Common myeloid progenitor, CD34-positive (primary cell): Measurements from ENCODE around the gene XPR1.
"Not testable (repeated sequence)": the region's sequence is repeated elsewhere in the genome, so short reads cannot be mapped to it uniquely, and the experiment has no call there.

Experiments used
- CTCF ChIA-PET: fragments of 350-600 bp; sonication (Branson Sonifier 250); formaldehyde crosslinking; loops from one replicate; lab custom pipeline; 2021; ENCODE audit warnings: antibody characterized with exemption; lab: Charles Lee
- POLR2A ChIA-PET: fragments of 350-600 bp; sonication (Branson Sonifier 250); formaldehyde crosslinking; loops from one replicate; lab custom pipeline; 2021; ENCODE audit warnings: antibody characterized with exemption; lab: Charles Lee
- DNase-seq, 3 donors: peaks; one replicate each; pipeline versions ENCODE4 v3.0.0 to v3.0.0-alpha.2; 2013
- H3K27ac ChIP-seq, 2 experiments: 1 replicate in 1 of 2; 2 replicates in 1 of 2; pipeline ENCODE4 v1.7.0; 2013; ENCODE audit warnings: inconsistent platforms in 2 of 2, low read length in 2 of 2, mild to moderate bottlenecking in 2 of 2, low read depth in 1 of 2, moderate library complexity in 1 of 2; ENCODE audit not compliant: severe bottlenecking in 2 of 2, insufficient read depth in 1 of 2, poor library complexity in 1 of 2
- H3K27me3 ChIP-seq, 5 experiments: replicated peaks in 2 of 5; 1 replicate in 3 of 5; 2 replicates in 2 of 5; pipeline versions ENCODE4 v1.6.1 to v1.7.0; 2013; ENCODE audit warnings: low read length in 4 of 5, mild to moderate bottlenecking in 2 of 5, moderate library complexity in 2 of 5, inconsistent platforms in 1 of 5; ENCODE audit not compliant: insufficient read depth in 5 of 5, control insufficient read depth in 4 of 5
- H3K36me3 ChIP-seq, 4 experiments: 1 replicate in 2 of 4; 2 replicates in 2 of 4; pipeline versions ENCODE4 v1.6.1 to v1.7.0; 2013; ENCODE audit warnings: low read length in 3 of 4, control low read depth in 1 of 4, mild to moderate bottlenecking in 1 of 4; ENCODE audit not compliant: control insufficient read depth in 4 of 4, insufficient read depth in 4 of 4
- H3K4me1 ChIP-seq, 4 experiments: 1 replicate in 3 of 4; 2 replicates in 1 of 4; pipeline versions ENCODE4 v1.6.1 to v1.7.1; 2013; ENCODE audit warnings: low read length in 3 of 4, mild to moderate bottlenecking in 3 of 4, control low read depth in 1 of 4, inconsistent platforms in 1 of 4, moderate library complexity in 1 of 4; ENCODE audit not compliant: control insufficient read depth in 4 of 4, insufficient read depth in 4 of 4; ENCODE audit errors: control extremely low read depth in 1 of 4
- H3K4me3 ChIP-seq, 7 experiments: 1 replicate in 4 of 7; 2 replicates in 3 of 7; pipeline versions ENCODE4 v1.5.1 to v1.7.0; 2013; ENCODE audit warnings: mild to moderate bottlenecking in 7 of 7, low read length in 6 of 7, moderate library complexity in 6 of 7, inconsistent platforms in 2 of 7, low read depth in 2 of 7, control low read depth in 1 of 7; ENCODE audit not compliant: insufficient read depth in 4 of 7, control insufficient read depth in 1 of 7; ENCODE audit errors: extremely low read depth in 1 of 7
- H3K9me3 ChIP-seq, 5 experiments: 1 replicate in 4 of 5; 2 replicates in 1 of 5; pipeline versions ENCODE4 v1.6.1 to v1.7.1; 2013; ENCODE audit warnings: low read length in 4 of 5, mild to moderate bottlenecking in 2 of 5, inconsistent platforms in 1 of 5, low read depth in 1 of 5, moderate library complexity in 1 of 5; ENCODE audit not compliant: control insufficient read depth in 4 of 5, insufficient read depth in 2 of 5; ENCODE audit errors: control extremely low read depth in 1 of 5
- WGBS: methylation state at CpG from one replicate; pipeline ENCODE4 v1.1.5; 2013; ENCODE audit not compliant: insufficient coverage; 5-methylcytosine and 5-hydroxymethylcytosine counted together

The XPR1 gene

GRCh38 chr1:180849031-180849775 is 217.4 kb downstream of the XPR1 start:
- CTCF ChIA-PET = interaction anchor here (1.3 kb wide), 1 partner anchor 13 kb away, joined by 4 read pairs; no protein-coding TSS in a partner anchor
- Histone ChIP-seq H3K9me3 (peaks cover 0 to 11% (median 0%) of the 10 kb centered on the region in 5 experiments), H3K4me1 (peaks cover 0 to 29% (median 15%) of the 10 kb centered on the region in 4 experiments), H3K27ac (no peak overlapping the region), H3K4me3 (no peak overlapping the region), H3K36me3 (peaks cover 0 to 5% (median 0%) of the 10 kb centered on the region in 4 experiments), H3K27me3 (no peaks in the 10 kb centered on the region)
- POLR2A ChIA-PET = no interaction called here
- peak in 2 of 3 donors; percentile 28 to 45 for DNase-seq
- WGBS = 100% methylated on average over 1 of the region's 6 CpGs

GRCh38 chr1:180851995-180852887 is 220.4 kb downstream of the XPR1 start:
- peaks cover 0 to 34% (median 20%) of the 10 kb centered on the region in 4 experiments for H3K4me1 ChIP-seq
- CTCF ChIA-PET = interaction anchor here (1.2 kb wide), 1 partner anchor 337 kb away, joined by 3 read pairs; no protein-coding TSS in a partner anchor
- peaks cover 0 to 11% (median 0%) of the 10 kb centered on the region in 5 experiments for H3K9me3 ChIP-seq
- H3K27me3 ChIP-seq = no peaks in the 10 kb centered on the region
- peak in 2 of 3 donors; percentile 39 to 64 for DNase-seq
- no peak overlapping the region for H3K27ac ChIP-seq
- H3K36me3 ChIP-seq = peaks cover 0 to 5% (median 0%) of the 10 kb centered on the region in 4 experiments
- WGBS = 20% methylated on average over 1 of the region's 8 CpGs
- no peak overlapping the region for H3K4me3 ChIP-seq
- POLR2A ChIA-PET = no interaction called here

GRCh38 chr1:180854001-180854400 is 222.2 kb downstream of the XPR1 start:
- CTCF ChIA-PET = interaction anchor here (0.6 to 2.3 kb wide), 4 partner anchors 8 to 1591 kb away, joined by 3 to 11 read pairs (median 3); no protein-coding TSS in a partner anchor
- WGBS = no CpG with 5 or more reads among the region's 2 CpGs
- Histone ChIP-seq H3K9me3 (peaks cover 0 to 11% (median 0%) of the 10 kb centered on the region in 5 experiments), H3K36me3 (peaks cover 0 to 5% (median 0%) of the 10 kb centered on the region in 4 experiments), H3K27ac (no peak overlapping the region), H3K4me3 (peak overlapping the region in 2 of 7 experiments; percentile 16 to 38), H3K27me3 (no peaks in the 10 kb centered on the region), H3K4me1 (peaks cover 0 to 43% (median 26%) of the 10 kb centered on the region in 4 experiments)
- POLR2A ChIA-PET = no interaction called here
- DNase-seq = no peak

- no peak overlapping the region for H3K27ac ChIP-seq
- peaks cover 0 to 11% (median 0%) of the 10 kb centered on the region in 5 experiments for H3K9me3 ChIP-seq
- CTCF ChIA-PET = interaction anchor here (0.6 to 2.3 kb wide), 4 partner anchors 8 to 1590 kb away, joined by 3 to 11 read pairs (median 3); no protein-coding TSS in a partner anchor
- WGBS = 3% methylated on average over 4 of the region's 5 CpGs
- H3K36me3 ChIP-seq = peaks cover 0 to 5% (median 0%) of the 10 kb centered on the region in 4 experiments
- H3K27me3 ChIP-seq = no peaks in the 10 kb centered on the region
- POLR2A ChIA-PET = no interaction called here
- H3K4me1 ChIP-seq = peaks cover 0 to 39% (median 26%) of the 10 kb centered on the region in 4 experiments
- DNase-seq = peak in 2 of 3 donors; percentile 18 to 27
- peak overlapping the region in 3 of 7 experiments; percentile 2 to 38 (median 16) for H3K4me3 ChIP-seq
These were observed 222.6 kb downstream of the XPR1 start for GRCh38 chr1:180854456-180854855.

GRCh38 chr1:180857947-180858725 is 226.3 kb downstream of the XPR1 start:
- H3K4me1 ChIP-seq = peaks cover 0 to 25% (median 17%) of the 10 kb centered on the region in 4 experiments
- H3K9me3 ChIP-seq, H3K4me3 ChIP-seq, POLR2A ChIA-PET, H3K27me3 ChIP-seq, H3K27ac ChIP-seq, H3K36me3 ChIP-seq: not testable (repeated sequence)
- DNase-seq = peak in 2 of 3 donors; percentile 30 to 32
- CTCF ChIA-PET = interaction anchor here (1.2 kb wide), 1 partner anchor 319 kb away, joined by 3 read pairs; no protein-coding TSS in a partner anchor
- WGBS = 59% methylated on average over 2 of the region's 7 CpGs

GRCh38 chr1:180859306-180859705 is 227.5 kb downstream of the XPR1 start:
- Histone ChIP-seq H3K27me3 (no peaks in the 10 kb centered on the region), H3K4me1 (peaks cover 0 to 14% (median 10%) of the 10 kb centered on the region in 4 experiments), H3K27ac (no peak overlapping the region), H3K4me3 (no peak overlapping the region), H3K36me3 (peaks cover 0 to 3% (median 0%) of the 10 kb centered on the region in 4 experiments), H3K9me3 (no peaks in the 10 kb centered on the region)
- WGBS = no CpG with 5 or more reads among the region's 1 CpG
- no peak for DNase-seq
- ChIA-PET POLR2A (no interaction called here), CTCF (interaction anchor here (1.1 kb wide), 1 partner anchor 326 kb away, joined by 3 read pairs; no protein-coding TSS in a partner anchor)
